ENCODE results near the gene NRN1.

The NRN1 gene

DNA sequence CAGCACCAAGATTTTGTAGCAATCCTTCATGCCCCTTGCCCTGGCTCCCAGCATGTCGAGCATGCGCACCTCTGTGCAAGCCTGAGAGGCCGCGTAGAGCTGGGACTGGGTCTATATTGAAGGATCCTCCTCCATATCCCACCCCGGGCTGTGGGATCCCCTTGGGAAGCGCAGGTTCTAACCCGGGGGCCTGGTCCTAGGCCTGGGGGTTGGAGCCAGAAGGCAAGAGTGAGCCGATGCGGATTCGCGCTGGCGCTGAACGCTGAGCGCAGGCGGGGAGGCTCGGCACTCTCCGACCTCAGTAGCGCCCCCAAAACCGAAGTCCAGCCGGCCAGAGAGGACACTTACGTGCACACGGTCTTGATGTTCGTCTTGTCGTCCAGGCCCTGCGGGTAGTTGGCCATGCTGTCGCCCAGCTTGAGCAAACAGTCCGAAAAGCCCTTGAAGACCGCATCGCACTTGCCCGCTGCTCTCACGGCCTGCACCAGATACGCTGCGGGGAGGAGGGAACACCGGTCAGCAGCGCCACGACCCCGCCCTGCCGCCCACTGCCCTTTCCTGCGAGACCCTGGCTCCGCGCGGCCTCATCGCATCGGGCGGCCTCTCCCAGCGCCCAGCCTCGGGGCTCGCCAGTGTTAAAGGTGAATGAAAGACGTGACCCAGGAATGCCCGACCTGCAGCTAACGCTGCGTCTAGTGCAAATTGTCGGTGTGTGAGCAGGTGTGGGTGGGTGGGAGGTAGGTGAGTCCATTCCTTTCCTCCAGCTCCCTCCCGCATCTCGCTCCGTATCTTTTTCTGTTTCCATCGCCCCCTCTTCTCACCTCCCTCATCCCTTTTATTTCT lies 4.5 kb downstream of the NRN1 start:
- no peak for DNase-seq

DNA sequence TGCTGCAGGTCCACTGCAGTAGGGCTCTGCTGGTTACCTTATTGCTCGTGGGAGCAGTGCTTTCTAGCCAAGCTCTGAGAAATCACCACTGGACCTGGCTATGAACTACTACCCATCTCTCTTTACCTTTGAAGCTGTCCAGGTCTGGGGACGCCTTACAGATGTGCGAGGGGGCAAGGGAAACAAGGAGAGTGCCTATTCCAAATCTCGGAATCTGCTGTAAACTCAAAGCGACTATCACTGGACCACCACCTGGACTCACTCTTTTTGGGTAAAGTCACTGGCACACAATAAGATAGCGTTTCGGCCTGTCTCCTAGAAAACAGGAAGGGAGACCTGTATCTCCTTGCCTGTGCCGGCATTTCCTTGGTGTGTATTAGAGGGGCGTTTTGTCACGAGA lies 5.3 kb downstream of the NRN1 start:
- no peak for DNase-seq

DNA sequence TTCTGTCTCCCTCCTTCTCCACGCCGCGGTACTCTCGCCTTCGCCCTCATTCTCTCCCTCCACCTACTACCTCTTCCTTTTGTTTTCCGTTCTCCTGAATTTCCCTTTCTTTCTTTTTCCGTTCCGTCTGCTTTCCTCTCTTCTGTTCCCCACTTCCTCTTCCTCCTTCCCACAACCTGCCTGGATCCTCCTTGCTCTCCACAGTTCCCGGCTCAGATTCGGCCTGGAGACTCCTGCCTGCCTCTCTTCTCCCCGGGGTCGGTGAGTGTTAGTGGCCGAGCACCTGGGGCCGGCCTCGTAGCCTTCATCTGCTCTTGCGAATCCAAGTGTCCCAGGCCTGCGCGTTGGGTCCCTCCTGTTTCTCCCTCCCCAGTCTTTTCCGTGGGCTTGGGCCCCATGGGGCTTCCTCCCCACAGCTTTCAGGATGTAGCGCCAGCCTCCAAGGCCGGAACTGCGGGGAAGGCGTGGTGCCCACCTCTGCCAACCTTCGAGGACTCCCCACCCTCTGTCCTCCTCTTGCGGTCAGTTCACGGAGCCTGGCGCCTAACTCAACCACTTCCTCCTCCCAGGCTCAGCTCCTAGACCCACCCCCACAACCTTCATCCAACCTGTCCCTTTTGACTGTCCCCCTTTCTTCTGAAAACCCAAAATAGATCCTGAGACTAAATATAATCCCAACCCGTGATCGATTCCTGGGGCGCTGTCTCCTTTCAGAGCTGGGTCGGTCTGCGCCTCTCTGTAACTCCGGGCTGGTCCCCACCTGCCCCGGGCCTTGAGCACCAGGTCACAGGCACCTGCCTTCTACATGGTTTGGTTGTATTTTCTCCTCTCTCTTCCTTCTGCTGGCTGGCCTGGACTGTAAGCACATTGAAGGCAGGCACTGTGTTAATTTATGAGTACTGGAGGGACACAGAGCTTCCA lies 6.8 kb downstream of the NRN1 start:
- no peak for DNase-seq

DNA sequence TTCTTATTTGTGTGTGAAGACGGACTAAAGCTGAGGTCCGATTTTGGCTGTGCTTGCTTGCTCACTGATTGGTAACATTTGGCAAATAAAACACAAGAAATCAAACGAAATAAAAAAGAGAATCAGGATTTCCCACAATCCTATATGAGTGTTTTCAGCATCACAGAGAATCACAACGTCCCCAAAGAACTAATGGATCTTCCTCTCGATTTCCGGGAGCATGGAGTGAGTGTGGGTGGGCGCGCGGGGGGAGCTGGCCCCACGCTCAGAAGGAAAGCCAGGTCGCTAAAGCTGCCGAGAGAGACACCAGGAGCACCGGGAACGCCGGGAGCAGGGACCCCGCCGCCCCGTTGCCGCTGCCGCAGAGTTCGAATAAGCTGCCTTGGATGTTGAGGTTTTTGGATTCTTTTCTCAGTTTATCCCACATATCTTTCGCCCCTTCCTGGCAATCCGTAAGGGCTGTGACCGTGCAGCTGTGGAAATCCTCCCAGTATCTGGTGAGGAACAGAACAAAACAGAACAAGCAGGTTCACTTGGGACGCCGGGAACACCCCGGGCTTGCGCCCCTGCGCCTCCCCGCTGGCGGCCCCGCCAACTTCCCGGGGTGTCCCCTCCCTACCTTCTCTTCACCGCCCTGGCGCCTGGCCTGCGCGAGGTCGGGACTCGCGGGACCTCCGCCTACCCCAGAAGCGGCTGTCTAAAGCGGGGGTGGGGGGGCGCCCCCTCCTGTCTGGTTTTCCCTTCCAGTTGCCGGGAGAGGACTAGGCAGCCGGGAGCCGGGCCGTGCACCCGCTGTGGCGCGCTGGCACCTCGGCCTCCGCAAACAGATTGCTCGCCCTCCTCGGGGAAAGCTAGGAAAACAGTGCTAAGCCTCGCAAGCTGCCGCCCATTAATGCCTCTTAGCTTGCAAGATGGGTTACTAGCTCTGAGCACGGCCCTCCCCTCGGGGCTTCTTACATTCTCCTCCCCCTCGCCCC lies 7.7 kb downstream of the NRN1 start:
- DNase-seq = no peak

DNA sequence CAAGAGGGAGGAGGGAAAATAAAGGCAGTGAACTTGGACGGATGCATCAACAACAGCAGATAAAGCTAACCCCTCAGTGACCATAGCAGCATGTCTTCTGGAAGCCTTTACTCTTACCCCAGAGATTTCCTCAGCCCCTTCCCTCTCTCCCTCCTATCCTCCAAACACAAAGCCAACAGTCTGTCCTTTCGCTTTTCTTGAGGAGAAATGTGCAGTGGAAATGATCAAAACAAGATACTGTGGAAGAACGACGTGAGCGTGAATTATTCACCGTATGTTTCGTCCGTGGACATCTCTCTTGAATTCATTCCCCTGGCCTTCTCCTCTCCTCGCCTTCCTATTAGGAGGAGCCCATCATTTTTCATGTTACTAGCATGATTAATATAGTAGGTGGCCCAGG lies 8.5 kb downstream of the NRN1 start:
- no peak for DNase-seq

DNA sequence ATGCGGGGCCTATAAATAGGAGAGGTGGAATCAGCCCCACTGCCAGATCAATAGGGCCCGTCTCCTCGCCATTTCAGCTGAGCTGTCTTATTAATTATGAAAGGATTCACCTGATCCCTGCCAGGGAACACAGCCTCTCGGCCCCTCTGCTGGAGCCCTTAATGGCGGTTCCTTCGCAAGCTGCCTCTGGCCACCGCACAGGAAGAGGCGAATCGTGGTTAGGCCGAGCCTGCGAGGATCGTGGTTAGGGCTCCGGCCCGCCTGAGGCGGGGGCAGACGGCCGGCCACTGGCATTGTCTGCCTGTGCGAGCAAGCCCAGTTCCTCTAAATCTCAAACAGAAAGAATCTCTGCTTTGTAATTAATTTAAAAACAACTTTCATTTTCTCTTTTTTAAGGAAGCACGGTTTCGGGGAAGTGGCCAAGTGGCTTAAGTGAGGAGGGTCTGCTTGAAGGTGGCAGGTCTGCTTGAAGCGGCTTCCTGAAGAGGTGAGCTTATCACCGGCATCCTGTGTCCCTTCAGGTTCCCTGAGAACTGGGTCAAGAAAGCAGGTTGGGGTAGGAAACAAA lies 9.2 kb downstream of the NRN1 start:
- DNase-seq = peak; percentile 19

DNA sequence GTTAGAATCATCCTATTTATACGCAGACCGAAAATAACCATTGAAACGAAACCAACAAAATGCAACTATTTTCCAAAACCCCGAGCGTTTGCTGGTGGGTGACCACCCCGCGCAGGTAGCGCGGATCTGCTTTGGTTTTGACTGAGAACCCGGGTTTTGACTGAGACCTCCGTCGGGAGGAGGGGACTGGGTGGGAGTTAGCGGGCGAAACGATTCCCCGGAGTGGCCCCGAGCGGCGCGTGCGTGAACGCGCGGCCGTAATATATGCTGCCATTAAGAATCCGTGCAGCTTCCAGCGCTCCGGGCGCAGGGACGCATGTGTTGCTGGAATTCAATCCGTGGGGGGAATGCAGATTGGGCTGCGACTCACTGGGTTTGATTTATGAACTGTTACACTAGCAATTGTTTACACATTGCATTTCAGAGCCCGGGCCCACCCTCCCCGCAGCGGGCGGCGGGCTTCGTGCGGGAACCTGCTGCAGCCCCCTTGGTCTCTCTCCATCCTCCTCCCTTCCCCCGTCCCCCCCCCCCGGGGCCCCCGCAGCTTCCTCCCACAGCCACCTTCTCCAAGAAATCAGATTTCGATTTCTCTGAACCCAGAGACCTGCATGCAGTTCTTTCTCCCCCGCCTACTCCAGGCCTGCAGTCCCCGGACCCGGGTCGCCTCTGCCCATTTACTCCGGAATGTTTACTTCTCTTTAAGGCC lies 9.9 kb downstream of the NRN1 start:
- peak; percentile 37 for DNase-seq

DNA sequence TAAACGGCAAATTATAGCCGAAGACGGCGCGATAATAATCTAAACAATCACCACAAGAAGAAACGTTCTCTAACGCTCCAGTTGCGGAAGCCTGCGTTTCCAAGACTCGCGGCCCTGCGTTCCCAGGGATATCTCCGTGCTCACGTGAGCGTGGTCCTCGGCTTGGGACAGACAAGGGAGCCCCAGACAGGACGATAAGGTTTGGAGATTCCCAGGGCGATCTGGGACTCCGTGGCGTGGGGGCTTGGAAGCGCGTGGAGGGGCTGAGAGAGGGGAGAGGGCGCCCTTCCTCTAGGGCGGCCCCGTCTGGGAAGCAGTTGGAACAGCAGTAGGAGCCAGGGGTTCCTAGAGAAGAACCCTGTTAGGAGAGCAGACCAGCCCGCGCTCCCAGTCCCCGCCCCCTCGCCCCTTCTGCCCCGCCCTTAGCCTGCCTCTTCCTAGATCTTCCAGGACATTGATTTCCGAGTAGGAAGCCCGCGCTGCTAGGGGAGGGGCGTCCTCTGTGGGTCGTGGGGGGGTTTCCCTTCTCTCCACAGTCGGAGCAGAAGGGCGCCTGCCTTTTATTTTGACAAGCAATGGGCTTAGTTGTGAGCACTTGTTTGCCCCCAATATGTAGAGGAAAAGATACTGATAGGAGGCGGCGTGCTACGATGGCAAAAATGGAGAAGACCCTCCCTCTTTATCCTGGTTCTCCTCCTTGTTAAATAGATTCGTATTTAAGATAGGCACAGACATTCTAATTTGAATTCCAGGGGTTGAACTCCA lies 10.6 kb downstream of the NRN1 start:
- peak; percentile 71 for DNase-seq

DNA sequence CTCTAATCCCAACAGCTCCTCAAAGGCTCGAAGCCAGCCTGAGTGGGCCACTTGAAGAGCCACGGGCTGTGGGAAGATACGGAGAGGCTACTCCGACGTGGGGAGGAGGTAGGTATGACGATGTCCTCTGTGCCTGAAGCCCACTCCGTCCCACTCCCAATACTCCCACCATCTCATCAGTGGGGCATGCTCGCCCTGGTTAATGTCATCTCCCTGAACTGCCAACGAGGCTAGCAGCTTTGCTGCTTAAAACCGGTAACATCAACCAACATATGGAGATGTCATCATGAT lies 11.1 kb downstream of the NRN1 start:
- DNase-seq = no peak

DNA sequence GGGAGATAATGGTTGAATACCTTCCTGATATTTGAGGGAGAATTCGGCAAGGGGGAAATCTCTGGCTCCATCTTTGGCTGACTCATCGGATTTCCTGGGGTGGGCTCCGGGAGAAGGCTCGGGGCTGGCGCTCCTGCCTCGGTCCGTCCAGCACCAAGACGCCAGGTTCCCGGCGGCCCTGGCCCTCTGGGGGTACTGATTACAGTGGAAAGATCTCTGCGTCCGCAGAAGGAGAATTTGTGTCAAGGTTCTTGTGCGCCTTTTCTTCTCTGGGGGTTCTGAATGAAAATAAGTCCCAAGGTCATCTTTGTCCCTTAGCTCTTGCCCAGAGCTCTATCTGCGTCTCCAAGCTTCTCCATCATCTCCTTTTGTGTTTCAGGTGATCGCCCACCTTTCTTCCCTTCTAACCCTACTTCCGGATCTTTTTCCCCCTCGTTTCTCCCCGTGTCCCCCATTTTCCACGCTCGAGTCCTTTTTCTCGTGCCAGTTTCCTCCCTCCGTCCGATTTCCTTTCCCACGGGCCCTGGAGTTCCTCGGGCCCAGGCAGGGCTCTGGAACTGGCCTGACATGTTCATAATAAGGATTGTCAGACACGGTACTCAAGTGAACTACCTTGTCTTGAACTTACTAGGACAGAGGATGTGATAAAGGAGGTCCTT lies 11.6 kb downstream of the NRN1 start:
- DNase-seq = no peak

DNA sequence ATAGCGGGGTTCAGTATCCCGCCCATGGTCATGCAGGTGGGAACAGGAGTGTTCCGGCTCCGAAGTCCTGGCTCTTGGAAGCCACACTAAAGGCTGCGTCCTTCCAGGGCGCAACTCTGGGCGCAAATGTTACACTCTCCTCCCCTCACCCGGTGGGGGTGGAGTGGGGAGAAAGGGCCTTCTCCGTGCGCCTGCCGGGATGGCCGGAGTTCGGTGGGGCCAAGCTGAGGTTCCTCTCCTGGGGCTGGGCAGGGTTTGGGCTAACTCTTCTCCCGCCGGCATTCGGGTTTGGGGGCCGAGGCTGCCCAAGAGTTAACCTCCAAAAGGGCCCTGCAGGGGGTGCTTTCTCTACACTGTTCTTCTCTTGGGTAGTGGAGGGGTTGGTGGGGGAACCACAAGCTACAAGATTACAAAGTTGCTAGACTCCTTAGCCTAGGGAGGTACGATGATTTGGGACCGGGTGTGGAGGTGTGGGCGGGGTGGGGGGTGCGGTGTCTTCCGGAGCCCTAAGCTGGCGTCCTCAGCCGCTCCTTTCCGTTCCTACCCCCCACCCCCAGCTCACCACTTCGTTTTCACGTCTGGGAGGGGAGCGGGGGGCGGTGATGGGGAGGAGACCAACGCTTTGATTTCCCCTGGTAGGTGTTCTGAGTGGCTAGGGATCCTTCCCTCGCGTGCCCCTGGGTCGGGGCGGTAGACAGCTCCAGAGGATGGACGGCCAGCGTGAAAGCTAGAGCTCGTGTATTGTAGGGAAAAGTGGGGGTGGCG lies 12.3 kb downstream of the NRN1 start:
- no peak for DNase-seq

DNA sequence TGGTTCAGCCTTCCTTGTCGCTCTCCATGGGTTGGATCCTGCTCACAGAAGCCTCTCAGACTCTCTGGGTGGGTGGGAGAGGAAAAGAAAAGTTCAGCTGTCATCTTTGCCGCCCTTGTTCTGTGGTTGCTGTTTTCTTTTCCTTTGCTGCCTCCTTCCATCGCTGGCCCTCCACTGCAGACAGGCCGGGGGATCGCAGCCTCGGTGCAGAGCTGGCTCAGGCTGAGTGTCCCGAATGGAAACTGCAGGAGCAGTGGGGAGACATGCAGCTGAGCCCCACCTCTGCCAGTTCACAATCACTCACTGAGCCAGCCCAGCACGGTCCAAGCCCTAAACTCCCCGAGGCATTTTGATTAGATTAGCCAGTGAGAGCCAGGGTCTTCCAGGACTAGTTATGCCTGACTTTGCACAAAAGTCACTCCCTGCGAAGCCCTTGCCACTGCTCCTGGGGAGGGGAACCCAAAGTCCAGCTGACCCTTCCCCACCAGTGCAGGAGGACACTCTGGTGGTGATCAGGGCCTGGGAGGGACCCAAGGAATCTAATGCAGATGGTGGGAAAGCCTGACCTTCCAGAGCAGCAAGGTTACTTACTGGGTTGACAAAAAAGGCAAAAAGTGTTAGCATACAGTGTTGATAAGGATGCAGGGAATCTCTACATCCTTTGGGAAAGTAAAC lies 14.0 kb downstream of the NRN1 start:
- DNase-seq = no peak

DNA sequence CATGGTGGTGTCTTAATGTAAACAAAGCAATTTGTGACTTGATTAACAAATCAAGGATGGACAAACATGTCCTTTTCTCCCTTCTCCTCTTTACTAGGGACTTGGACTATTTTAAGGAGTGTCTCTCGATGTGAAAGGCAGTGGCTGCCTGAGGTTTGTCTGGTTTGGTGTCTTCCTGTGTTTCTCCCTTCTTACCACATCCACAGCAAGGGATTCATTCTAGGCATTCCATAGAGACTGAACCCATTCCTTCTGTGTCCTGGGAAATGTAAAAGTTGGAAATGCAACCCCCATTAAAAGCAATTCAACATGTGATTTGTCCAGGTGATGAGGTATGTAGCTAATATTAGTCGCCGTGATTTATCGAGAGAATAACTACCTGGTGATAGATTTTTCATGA lies 15.9 kb downstream of the NRN1 start:
- DNase-seq = no peak

DNA sequence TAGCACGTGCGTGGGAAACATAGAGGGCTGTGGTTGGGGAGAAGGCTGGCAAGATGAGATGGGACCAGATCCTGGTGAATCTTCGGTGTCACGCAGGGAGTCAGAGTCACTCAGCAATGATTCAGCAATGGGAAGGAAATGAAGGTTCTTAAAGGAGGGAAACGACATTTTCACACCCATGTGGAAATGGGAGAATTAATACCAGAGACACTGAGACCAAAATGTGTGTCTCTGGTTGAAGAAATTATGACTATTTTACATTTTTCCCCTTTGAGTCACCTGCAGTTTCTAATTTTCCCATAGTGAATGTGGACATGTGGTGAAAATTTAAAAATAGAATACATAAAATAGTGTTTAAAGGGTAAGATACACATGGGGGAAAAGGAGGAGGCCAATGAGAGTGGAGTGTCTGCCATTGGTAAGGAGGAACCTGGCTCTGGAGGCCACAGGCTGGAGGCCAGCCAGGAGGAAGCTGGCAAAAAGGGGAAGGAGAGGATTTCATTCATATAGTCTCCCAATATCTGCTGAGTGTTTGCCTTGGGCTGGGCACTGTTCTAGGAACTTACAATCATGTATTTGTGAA lies 17.5 kb downstream of the NRN1 start:
- DNase-seq = no peak

DNA sequence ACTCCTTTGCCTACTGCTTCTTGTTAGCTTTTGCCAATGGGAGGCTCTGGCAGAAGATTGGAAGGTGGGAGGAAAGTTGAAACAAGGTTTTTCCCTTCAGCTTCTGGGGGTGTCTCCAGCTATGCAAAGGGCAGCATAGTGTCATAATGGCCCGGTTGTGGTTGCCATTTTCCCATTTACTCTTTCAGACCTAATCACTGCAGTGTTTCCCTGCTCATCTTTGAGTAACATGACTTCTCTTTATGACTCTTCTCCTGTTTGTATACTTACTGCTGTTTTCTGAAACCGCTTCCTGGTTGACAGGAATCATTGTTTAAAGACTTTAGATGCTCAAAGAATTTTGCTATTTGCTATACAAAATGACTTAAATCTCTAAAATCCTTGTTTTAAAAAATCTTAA lies 19.9 kb downstream of the NRN1 start:
- DNase-seq = no peak

DNA sequence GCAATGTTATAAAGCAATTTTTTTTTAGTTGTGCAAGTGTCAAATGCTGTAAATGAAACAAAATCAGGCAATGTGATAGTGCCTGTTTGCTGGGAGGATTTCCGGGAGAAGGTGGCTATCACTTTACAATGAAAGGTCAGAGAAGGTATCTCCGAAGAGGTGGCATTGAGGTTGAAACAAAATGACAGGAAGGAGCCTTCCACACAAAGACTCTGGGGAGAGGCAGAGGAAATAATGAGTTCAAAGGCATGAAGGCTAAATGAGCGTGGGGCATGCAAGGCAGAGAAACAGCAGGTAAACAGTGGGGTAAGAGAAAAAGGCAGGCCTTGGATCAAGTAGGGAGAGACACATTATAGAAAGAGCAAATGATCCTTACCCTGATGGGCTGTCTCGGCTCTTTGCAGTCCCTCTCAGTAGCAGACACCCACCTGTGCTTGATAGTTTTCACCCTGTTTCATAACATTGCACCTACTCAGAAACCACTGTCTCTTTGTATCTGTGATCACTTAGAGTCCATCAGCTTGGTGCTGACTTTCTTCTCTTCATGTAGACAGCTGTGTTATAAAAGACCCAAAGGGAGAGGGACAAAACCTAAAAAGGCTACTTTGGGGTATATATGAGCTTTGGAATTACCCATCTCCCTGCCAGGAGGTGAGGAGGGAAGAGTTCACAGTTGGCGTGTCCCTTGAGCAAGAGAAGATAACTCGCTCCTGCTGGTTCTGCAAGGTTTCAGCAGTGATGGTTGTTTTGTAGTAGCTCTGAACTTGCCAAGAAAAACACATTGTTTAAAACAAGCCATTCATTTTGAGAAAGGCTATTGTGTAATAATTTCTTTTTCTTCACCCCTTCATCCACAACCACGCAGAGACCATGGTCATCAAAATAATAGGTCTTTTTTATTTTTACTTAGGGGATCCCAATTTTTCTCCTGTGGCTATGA lies 22.3 kb downstream of the NRN1 start:
- DNase-seq = no peak

DNA sequence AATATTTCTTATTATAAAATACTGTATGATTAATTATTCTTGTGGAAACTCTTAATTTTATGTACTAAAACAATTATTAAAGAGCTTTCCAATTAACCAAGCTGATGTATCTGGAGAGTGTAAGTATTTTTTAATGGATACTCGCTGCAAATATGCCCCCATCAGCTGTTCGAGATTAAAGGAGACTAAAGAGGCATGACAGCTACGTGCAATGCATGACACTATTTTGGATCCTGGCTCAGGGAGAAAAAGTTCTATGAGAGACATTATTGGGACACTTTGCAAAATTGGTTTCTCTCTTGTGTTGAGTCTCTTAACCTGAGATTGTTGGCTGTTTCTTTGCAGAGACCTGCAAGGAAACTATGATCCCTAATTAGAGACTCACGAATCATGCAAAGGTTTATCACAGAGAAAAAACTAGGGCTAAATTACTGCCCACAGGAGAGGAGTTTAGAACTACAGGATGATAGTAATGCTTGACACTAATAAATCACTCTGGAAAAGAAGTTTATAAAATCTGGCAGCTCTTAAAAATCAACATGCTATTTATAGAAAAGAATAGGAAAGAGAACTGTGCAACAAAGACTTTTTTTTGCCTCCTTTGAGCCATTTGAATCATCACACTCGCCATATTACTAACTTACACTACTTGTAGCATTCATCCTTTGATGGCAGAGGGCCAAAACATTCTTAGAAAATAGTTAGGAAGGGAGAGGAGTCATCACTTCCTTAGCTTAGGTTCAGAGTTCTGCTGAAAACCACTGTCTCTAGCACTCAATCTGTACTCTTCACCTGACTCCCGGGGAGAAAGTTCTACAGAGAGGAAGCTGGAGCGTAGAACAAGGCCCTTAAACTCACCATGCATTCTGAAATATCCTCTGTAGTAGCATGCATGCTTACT lies 25.3 kb downstream of the NRN1 start:
- no peak for DNase-seq

Measured in DMS79 treated with DMSO at 0.1 percent for 48 hours (cell line).